ENCODE results near the gene GABARAPL1.
A peak's percentile ranks its signal among the peaks of the same experiment; 100 is the strongest.
"Not testable (repeated sequence)": the region's sequence is repeated elsewhere in the genome, so short reads cannot be mapped to it uniquely, and the experiment has no call there.

GABARAPL1 gene

GRCh38 chr12:10204495-10204894 lies 8.2 kb upstream of the GABARAPL1 start:
- not testable (repeated sequence) for DNase-seq

GRCh38 chr12:10205220-10205807 lies 7.4 kb upstream of the GABARAPL1 start:
- no peak for DNase-seq

- no peak for DNase-seq
These were observed 5.5 kb upstream of the GABARAPL1 start for GRCh38 chr12:10207136-10207535.

GRCh38 chr12:10210225-10210624 lies 2.5 kb upstream of the GABARAPL1 start:
- no peak for DNase-seq

GRCh38 chr12:10211101-10211939 lies 1.4 kb upstream of the GABARAPL1 start:
- DNase-seq = no peak

GRCh38 chr12:10211940-10212738 lies 538 bp upstream of the GABARAPL1 start:
- peak; percentile 43 for DNase-seq

- no peak for DNase-seq
These were observed 775 bp downstream of the GABARAPL1 start for GRCh38 chr12:10213168-10214135.

GRCh38 chr12:10214136-10214894 lies 1.6 kb downstream of the GABARAPL1 start:
- peak; percentile 7 for DNase-seq

GRCh38 chr12:10214895-10215267 lies 2.2 kb downstream of the GABARAPL1 start:
- DNase-seq = no peak

GRCh38 chr12:10215436-10215835 lies 2.8 kb downstream of the GABARAPL1 start:
- DNase-seq = no peak

GRCh38 chr12:10215946-10216345 lies 3.3 kb downstream of the GABARAPL1 start:
- DNase-seq = not testable (repeated sequence)

- DNase-seq = no peak
These were observed 5.3 kb downstream of the GABARAPL1 start for GRCh38 chr12:10218021-10218420.

GRCh38 chr12:10220398-10221077 lies 7.9 kb downstream of the GABARAPL1 start:
- no peak for DNase-seq

- DNase-seq = no peak
These were observed 9.2 kb downstream of the GABARAPL1 start for GRCh38 chr12:10221846-10222245.

GRCh38 chr12:10223208-10223607 lies 10.5 kb downstream of the GABARAPL1 start:
- DNase-seq = no peak

GRCh38 chr12:10225426-10225825 lies 12.7 kb downstream of the GABARAPL1 start:
- DNase-seq = not testable (repeated sequence)

GRCh38 chr12:10226086-10226485 lies 13.4 kb downstream of the GABARAPL1 start:
- DNase-seq = no peak

- no peak for DNase-seq
These were observed 14.1 kb downstream of the GABARAPL1 start for GRCh38 chr12:10226731-10227130.

GRCh38 chr12:10227648-10228047 lies 15.0 kb downstream of the GABARAPL1 start:
- no peak for DNase-seq

GRCh38 chr12:10234562-10234961 lies 21.9 kb downstream of the GABARAPL1 start:
- DNase-seq = no peak
